ENCODE measurements around the gene SETSIP.
A peak's percentile ranks its signal among the peaks of the same experiment; 100 is the strongest.
"Not testable (repeated sequence)": the region's sequence is repeated elsewhere in the genome, so short reads cannot be mapped to it uniquely, and the experiment has no call there.

SETSIP gene

GRCh38 chr1:92075311-92075710 is at the start of gene SETSIP:
SETSIP (minus strand) TSS chr1:92075411; CDS start chr1:92075411, 0 bp downstream.
- no peak for DNase-seq

- DNase-seq = no peak
These were observed 48.7 kb upstream of the SETSIP start for GRCh38 chr1:92123868-92124267.

- DNase-seq = peak; percentile 56
These were observed 43.6 kb upstream of the SETSIP start for GRCh38 chr1:92118826-92119225.

GRCh38 chr1:92117526-92117925 is 42.3 kb upstream of the SETSIP start:
- DNase-seq = no peak

GRCh38 chr1:92108631-92109030 is 33.4 kb upstream of the SETSIP start:
- no peak for DNase-seq

GRCh38 chr1:92105546-92106081 is 30.4 kb upstream of the SETSIP start:
- DNase-seq = no peak

GRCh38 chr1:92096317-92096716 is 21.1 kb upstream of the SETSIP start:
- no peak for DNase-seq

GRCh38 chr1:92095874-92096273 is 20.7 kb upstream of the SETSIP start:
- DNase-seq = no peak

GRCh38 chr1:92094595-92094994 is 19.4 kb upstream of the SETSIP start:
- no peak for DNase-seq

- no peak for DNase-seq
These were observed 18.9 kb upstream of the SETSIP start for GRCh38 chr1:92094090-92094489.

GRCh38 chr1:92091625-92092024 is 16.4 kb upstream of the SETSIP start:
- DNase-seq = no peak

- DNase-seq = no peak
These were observed 12.3 kb upstream of the SETSIP start for GRCh38 chr1:92087542-92087941.

- DNase-seq = peak; percentile 51
These were observed 10.5 kb upstream of the SETSIP start for GRCh38 chr1:92085727-92086126.

GRCh38 chr1:92084651-92085050 is 9.4 kb upstream of the SETSIP start:
- DNase-seq = no peak

GRCh38 chr1:92081031-92081430 is 5.8 kb upstream of the SETSIP start:
- no peak for DNase-seq

- DNase-seq = peak; percentile 95
These were observed 5.1 kb upstream of the SETSIP start, which contains the start of gene BTBD8 for GRCh38 chr1:92080128-92080985. BTBD8 (plus strand) TSS chr1:92080345; CDS start chr1:92080572, 227 bp downstream.

- DNase-seq = no peak
These were observed 4.2 kb upstream of the SETSIP start for GRCh38 chr1:92079441-92079840.

- DNase-seq = not testable (repeated sequence)
These were observed 2.9 kb upstream of the SETSIP start for GRCh38 chr1:92078077-92078476.

- no peak for DNase-seq
These were observed 1.2 kb upstream of the SETSIP start for GRCh38 chr1:92076363-92076762.

GRCh38 chr1:92074446-92074845 is 765 bp downstream of the SETSIP start:
- DNase-seq = not testable (repeated sequence)

- DNase-seq = no peak
These were observed 4.3 kb downstream of the SETSIP start for GRCh38 chr1:92070892-92071291.

- peak; percentile 32 for DNase-seq
These were observed 8.9 kb downstream of the SETSIP start for GRCh38 chr1:92066321-92066720.

- peak; percentile 37 for DNase-seq
These were observed 10.2 kb downstream of the SETSIP start for GRCh38 chr1:92065042-92065441.

- DNase-seq = no peak
These were observed 23.3 kb downstream of the SETSIP start for GRCh38 chr1:92051948-92052347.
